Esophagus squamous epithelium (tissue), 5 donors: ENCODE measurements around the gene BCAT1. TPM values are rescaled to one million over a fixed set of nuclear protein-coding genes. Genes with fewer than 3 reads are reported as not detected.

ENCODE experiments used
- DNase-seq: peaks from one replicate; lab custom pipeline; 2025; lab: John Stamatoyannopoulos, UW
- H3K27ac ChIP-seq, 4 donors: fragments of 200-600 bp; sonication (generic); one replicate each; pipeline ENCODE4 v1.5.1; 2016 to 2019; ENCODE audit warnings: mild to moderate bottlenecking in 1 of 4
- H3K27me3 ChIP-seq, 4 donors: fragments of 200-600 bp; sonication (generic); 1 replicate in 3 of 4; 2 replicates in 1 of 4; pipeline versions ENCODE4 v1.5.1 to v1.6.0; 2017 to 2021; ENCODE audit warnings: antibody characterized with exemption in 1 of 4
- H3K36me3 ChIP-seq, 3 donors: fragments of 200-600 bp; sonication (generic); one replicate each; pipeline ENCODE4 v1.5.1; 2016 to 2019
- H3K4me1 ChIP-seq, 3 donors: fragments of 200-600 bp; sonication (generic); one replicate each; pipeline ENCODE4 v1.5.1; 2017 to 2019
- H3K4me3 ChIP-seq, 4 donors: fragments of 200-600 bp; sonication (generic); 1 replicate in 3 of 4; 2 replicates in 1 of 4; pipeline ENCODE4 v1.5.1; 2016 to 2019; ENCODE audit warnings: mild to moderate bottlenecking in 2 of 4, moderate library complexity in 1 of 4
- H3K9me3 ChIP-seq, 3 donors: fragments of 200-600 bp; sonication (generic); one replicate each; pipeline ENCODE4 v1.5.1; 2016 to 2019
- POLR2A ChIP-seq, 4 donors: fragments of 450-650 bp; IDR thresholded peaks; one replicate each; pipeline ENCODE4 v1.6.1; 2017; ENCODE audit warnings: antibody characterized with exemption in 4 of 4, mild to moderate bottlenecking in 4 of 4, moderate library complexity in 3 of 4
- WGBS, 2 donors: methylation state at CpG; one replicate each; pipeline ENCODE4 v1.1.5; 2018; 5-methylcytosine and 5-hydroxymethylcytosine counted together
- intact Hi-C: fragments of 100-400 bp; cut with DNase I; formaldehyde crosslinking; loops from one replicate; pipeline ENCODE4 v1.15.0; 2022
- total RNA-seq, 4 donors: library from RNA; depleted of rRNA; stranded (reverse); fragments of >200 nt; gene quantifications; one replicate each; pipeline ENCODE4 v1.1.0, GENCODE V29; 2016
- TF ChIP-seq, protein P1 (sequence below), 6 experiments: fragments of 450-650 bp in 4 of 6; fragments of 200-600 bp in 2 of 6; sonication (generic) in 2 of 6; IDR thresholded peaks; one replicate each; pipeline ENCODE4 v1.5.1; 2016 to 2019; ENCODE audit warnings: antibody characterized with exemption in 6 of 6, mild to moderate bottlenecking in 4 of 6, moderate library complexity in 4 of 6
- donor health status: DM: yes; HTN: yes; CAD: no.

BCAT1 gene
- total RNA-seq, 4 donors from 2014 or later = 0.87 to 28.3 (median 9.6) TPM

- Histone ChIP-seq H3K4me3 (no peak overlapping the region), H3K27me3 (no peaks in the 10 kb centered on the region), H3K27ac (no peak overlapping the region), H3K4me1 (no peaks in the 10 kb centered on the region), H3K36me3 (no peaks in the 10 kb centered on the region), H3K9me3 (no peaks in the 10 kb centered on the region)
- DNase-seq = no peak
- 54 to 75% methylated on average over 4 of the region's 4 CpGs for WGBS, 2 donors
- no peak for TF ChIP-seq POLR2A (IDR thresholded peaks at IDR 0.05)
- TF ChIP-seq, protein P1, sequence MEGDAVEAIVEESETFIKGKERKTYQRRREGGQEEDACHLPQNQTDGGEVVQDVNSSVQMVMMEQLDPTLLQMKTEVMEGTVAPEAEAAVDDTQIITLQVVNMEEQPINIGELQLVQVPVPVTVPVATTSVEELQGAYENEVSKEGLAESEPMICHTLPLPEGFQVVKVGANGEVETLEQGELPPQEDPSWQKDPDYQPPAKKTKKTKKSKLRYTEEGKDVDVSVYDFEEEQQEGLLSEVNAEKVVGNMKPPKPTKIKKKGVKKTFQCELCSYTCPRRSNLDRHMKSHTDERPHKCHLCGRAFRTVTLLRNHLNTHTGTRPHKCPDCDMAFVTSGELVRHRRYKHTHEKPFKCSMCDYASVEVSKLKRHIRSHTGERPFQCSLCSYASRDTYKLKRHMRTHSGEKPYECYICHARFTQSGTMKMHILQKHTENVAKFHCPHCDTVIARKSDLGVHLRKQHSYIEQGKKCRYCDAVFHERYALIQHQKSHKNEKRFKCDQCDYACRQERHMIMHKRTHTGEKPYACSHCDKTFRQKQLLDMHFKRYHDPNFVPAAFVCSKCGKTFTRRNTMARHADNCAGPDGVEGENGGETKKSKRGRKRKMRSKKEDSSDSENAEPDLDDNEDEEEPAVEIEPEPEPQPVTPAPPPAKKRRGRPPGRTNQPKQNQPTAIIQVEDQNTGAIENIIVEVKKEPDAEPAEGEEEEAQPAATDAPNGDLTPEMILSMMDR (IDR thresholded peaks at IDR 0.05) = no peak
- intact Hi-C loops = no loop called here
These were observed 29.4 kb downstream of the BCAT1 start for GRCh38 chr12:24919346-24920001.

- no peaks in the 10 kb centered on the region for H3K9me3 ChIP-seq
- H3K27ac ChIP-seq = no peak overlapping the region
- DNase-seq = no peak
- no peaks in the 10 kb centered on the region for H3K4me1 ChIP-seq
- WGBS, 2 donors = 31 to 41% methylated on average over 2 of the region's 2 CpGs
- intact Hi-C loops = no loop called here
- H3K36me3 ChIP-seq = no peaks in the 10 kb centered on the region
- H3K27me3 ChIP-seq = no peaks in the 10 kb centered on the region
- H3K4me3 ChIP-seq = no peak overlapping the region
- no peak for TF ChIP-seq POLR2A (IDR thresholded peaks at IDR 0.05)
- TF ChIP-seq, protein P1 (IDR thresholded peaks at IDR 0.05) = no peak
These were observed 30.3 kb downstream of the BCAT1 start for GRCh38 chr12:24918596-24918995.

GRCh38 chr12:24915501-24915900 is 33.4 kb downstream of the BCAT1 start:
- TF ChIP-seq, protein P1 (IDR thresholded peaks at IDR 0.05) = no peak
- TF ChIP-seq POLR2A (IDR thresholded peaks at IDR 0.05) = no peak
- intact Hi-C loops = no loop called here
- Histone ChIP-seq H3K4me1 (no peaks in the 10 kb centered on the region), H3K27me3 (no peaks in the 10 kb centered on the region), H3K27ac (no peak overlapping the region), H3K36me3 (no peaks in the 10 kb centered on the region), H3K9me3 (no peaks in the 10 kb centered on the region), H3K4me3 (no peak overlapping the region)
- 66 to 86% methylated on average over 5 of the region's 5 CpGs for WGBS, 2 donors
- DNase-seq = no peak

DNA sequence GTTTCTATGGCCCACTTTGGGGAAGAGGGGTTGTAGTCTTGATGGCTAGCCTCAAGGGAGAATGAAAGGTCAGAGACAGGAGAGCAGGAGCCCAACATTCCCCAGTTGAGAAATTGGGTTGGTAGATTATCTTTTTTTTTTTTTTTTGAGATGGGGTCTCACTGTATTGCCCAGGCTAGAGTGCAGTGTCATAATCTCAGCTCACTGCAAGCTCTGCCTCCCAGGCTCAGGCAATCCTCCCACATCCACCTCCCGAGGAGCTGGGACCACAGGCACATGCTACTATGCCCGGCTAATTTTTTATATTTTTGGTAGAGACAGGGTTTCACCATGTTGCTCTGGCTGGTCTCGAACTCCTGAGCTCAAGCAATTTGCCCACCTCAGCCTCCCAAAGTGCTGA is 34.9 kb downstream of the BCAT1 start:
- H3K27ac ChIP-seq = no peak overlapping the region
- no peaks in the 10 kb centered on the region for H3K9me3 ChIP-seq
- H3K4me3 ChIP-seq = no peak overlapping the region
- 80 to 81% methylated on average over 2 to 3 of the region's 3 CpGs for WGBS, 2 donors
- H3K27me3 ChIP-seq = no peaks in the 10 kb centered on the region
- no peak for DNase-seq
- H3K36me3 ChIP-seq = no peaks in the 10 kb centered on the region
- intact Hi-C loops = no loop called here
- TF ChIP-seq POLR2A (IDR thresholded peaks at IDR 0.05) = no peak
- TF ChIP-seq, protein P1 (IDR thresholded peaks at IDR 0.05) = no peak
- H3K4me1 ChIP-seq = no peaks in the 10 kb centered on the region

DNA sequence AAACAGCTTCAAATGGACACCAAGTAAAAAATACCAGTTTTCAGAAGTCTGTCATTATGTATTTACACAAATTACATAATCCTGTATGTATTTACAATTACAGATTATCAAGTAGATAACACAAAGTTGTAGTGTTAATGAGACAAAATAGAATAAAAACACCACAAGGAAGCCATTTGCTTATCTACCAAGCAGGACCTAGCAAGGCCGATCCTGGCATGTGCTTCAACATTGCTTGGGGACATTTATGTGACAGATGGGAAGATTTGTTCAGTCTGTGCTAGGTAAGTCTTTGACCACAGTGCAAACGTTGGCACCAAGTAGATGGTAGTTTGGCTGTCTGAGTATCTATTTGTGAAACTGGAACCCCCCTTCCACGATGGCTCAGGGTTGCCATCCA is 35.8 kb downstream of the BCAT1 start:
- no peak for DNase-seq
- Histone ChIP-seq H3K36me3 (no peaks in the 10 kb centered on the region), H3K4me3 (no peak overlapping the region), H3K9me3 (no peaks in the 10 kb centered on the region), H3K27me3 (no peaks in the 10 kb centered on the region), H3K4me1 (no peaks in the 10 kb centered on the region), H3K27ac (no peak overlapping the region)
- WGBS, 2 donors = 62 to 73% methylated on average over 3 of the region's 3 CpGs
- TF ChIP-seq, protein P1 (IDR thresholded peaks at IDR 0.05) = no peak
- TF ChIP-seq POLR2A (IDR thresholded peaks at IDR 0.05) = no peak
- intact Hi-C loops = no loop called here
